Panc1 (cell line): ENCODE measurements around the gene UNC50. TPM values are rescaled to one million over a fixed set of nuclear protein-coding genes. Genes with fewer than 3 reads are reported as not detected.

Experiments used
- ATAC-seq: fragments of 200-7000 bp; cut with Tn5 transposase; 2 replicates; pipeline ENCODE4 v1.9.1; 2020; ENCODE audit warnings: mild to moderate bottlenecking, moderate library complexity
- BruUV-seq: library from RNA; stranded (reverse); fragments of 400-500 nt; replicated peaks from 2 replicates; lab custom pipeline; 2021; lab: Mats Ljungman, UMichigan
- CTCF ChIA-PET: fragments of 300-600 bp; sonication (Branson Sonifier 250); formaldehyde crosslinking; loops from one replicate; lab custom pipeline; 2022; ENCODE audit warnings: antibody characterized with exemption; lab: Charles Lee
- POLR2A ChIA-PET: fragments of 300-600 bp; sonication (Branson Sonifier 250); formaldehyde crosslinking; loops from one replicate; lab custom pipeline; 2022; ENCODE audit warnings: antibody characterized with exemption; lab: Charles Lee
- DNase-seq: peaks from one replicate; pipeline ENCODE4 v3.0.0-alpha.2; 2010; ENCODE audit warnings: low read depth, low spot score
- H3K27ac ChIP-seq: 2 replicates; pipeline ENCODE4 v1.5.1; 2011; ENCODE audit warnings: mild to moderate bottlenecking, low read length, inconsistent platforms
- H3K27me3 ChIP-seq: fragments of 200-500 bp; sonication (Bioruptor generic); 2 replicates; pipeline ENCODE4 v1.6.0; 2014; ENCODE audit warnings: low read length, inconsistent platforms; ENCODE audit not compliant: control insufficient read depth, insufficient read depth
- H3K36me3 ChIP-seq: fragments of 200-500 bp; sonication (Bioruptor generic); 2 replicates; pipeline ENCODE4 v1.5.1; 2014; ENCODE audit warnings: inconsistent platforms, mild to moderate bottlenecking, low read length, moderate library complexity; ENCODE audit not compliant: control insufficient read depth, insufficient read depth
- H3K4me1 ChIP-seq: 2 replicates; pipeline ENCODE4 v1.5.1; 2011; ENCODE audit warnings: inconsistent platforms, mild to moderate bottlenecking, low read length, moderate library complexity; ENCODE audit not compliant: control insufficient read depth, insufficient read depth
- H3K4me3 ChIP-seq, 2 experiments: 2 replicates each; pipeline ENCODE4 v1.5.1; 2011 to 2012; ENCODE audit warnings: low read depth in 2 of 2, low read length in 2 of 2, mild to moderate bottlenecking in 2 of 2, inconsistent platforms in 1 of 2, moderate library complexity in 1 of 2
- H3K9me3 ChIP-seq: fragments of 200-500 bp; sonication (Bioruptor generic); 2 replicates; pipeline ENCODE4 v1.5.1; 2014; ENCODE audit warnings: low read depth, mild to moderate bottlenecking, inconsistent platforms, low read length, moderate library complexity; ENCODE audit not compliant: control insufficient read depth, insufficient read depth
- POLR2AphosphoS5 ChIP-seq: IDR thresholded peaks from 2 replicates; pipeline ENCODE4 v1.6.1; 2012; ENCODE audit warnings: mild to moderate bottlenecking, low read depth, low read length, moderate library complexity
- SIN3A ChIP-seq: IDR thresholded peaks from 2 replicates; pipeline ENCODE4 v1.6.1; 2012; ENCODE audit warnings: low read depth, mild to moderate bottlenecking, low read length, moderate library complexity, borderline replicate concordance; ENCODE audit not compliant: insufficient read depth
- TCF7L2 ChIP-seq: IDR thresholded peaks from 2 replicates; pipeline ENCODE4 v1.6.1; 2011; ENCODE audit warnings: mild to moderate bottlenecking, low read depth, low read length, inconsistent platforms
- in situ Hi-C: cut with HindIII; loops from 2 replicates; pipeline ENCODE4 v1.10.0; 2016; ENCODE audit warnings: low sequenced_read_pairs, low pct_unique_long_range_greater_than_20kb
- intact Hi-C: fragments of 100-400 bp; cut with micrococcal nuclease; formaldehyde crosslinking; loops from one replicate; pipeline ENCODE4 v1.10.0; 2022; ENCODE audit not compliant: unreplicated experiment
- total RNA-seq: library from RNA; stranded (reverse); gene quantifications from one replicate; pipeline ENCODE4 v1.2.1, GENCODE V29; 2021; ENCODE audit not compliant: unreplicated experiment
- TF ChIP-seq, protein P1 (sequence below), 2 experiments: IDR thresholded peaks; 2 replicates each; pipeline ENCODE4 v1.6.1; 2011 to 2012; ENCODE audit warnings: low read depth in 2 of 2, control low read depth in 1 of 2, low read length in 1 of 2, mild to moderate bottlenecking in 1 of 2, moderate library complexity in 1 of 2; ENCODE audit not compliant: insufficient read depth in 1 of 2
- TF ChIP-seq, protein P2 (sequence below): fragments of 450-650 bp; IDR thresholded peaks from 2 replicates; pipeline ENCODE4 v1.5.1; 2017; ENCODE audit warnings: mild to moderate bottlenecking

Gene UNC50
- total RNA-seq, 1 experiment from 2014 or later, result 43.6 TPM

DNA sequence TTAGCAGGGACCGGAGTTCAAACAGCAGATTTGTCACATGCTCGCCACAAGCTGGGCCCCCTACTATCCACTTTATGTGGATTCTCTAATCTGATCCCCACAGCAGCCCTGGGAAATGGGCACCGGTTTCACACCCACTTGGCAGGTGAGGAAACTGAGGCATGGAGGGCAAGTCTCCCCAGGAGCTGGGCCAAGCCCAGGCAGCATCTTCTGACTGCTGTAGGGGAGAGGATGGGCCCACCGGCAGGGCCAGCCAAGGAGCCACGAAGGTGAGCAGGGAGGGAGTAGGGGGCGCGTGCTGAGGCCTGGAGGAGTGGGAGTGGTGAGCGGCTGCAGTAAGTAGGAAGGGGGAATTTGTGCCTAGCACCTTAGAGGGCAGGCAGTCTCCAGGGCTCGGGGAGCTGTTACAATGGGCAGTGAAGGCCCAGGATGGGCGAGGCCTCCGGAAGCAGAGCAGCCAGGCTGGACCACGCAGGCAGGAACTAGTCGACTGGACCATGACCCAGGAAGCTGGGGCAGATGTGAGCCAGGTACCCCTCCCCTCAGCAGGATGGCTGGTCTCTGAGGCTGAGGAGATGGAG lies 37.2 kb upstream of the UNC50 start:
- CTCF ChIA-PET, result no interaction called here
- in situ Hi-C loops (no loop called here), intact Hi-C loops (no loop called here)

DNA sequence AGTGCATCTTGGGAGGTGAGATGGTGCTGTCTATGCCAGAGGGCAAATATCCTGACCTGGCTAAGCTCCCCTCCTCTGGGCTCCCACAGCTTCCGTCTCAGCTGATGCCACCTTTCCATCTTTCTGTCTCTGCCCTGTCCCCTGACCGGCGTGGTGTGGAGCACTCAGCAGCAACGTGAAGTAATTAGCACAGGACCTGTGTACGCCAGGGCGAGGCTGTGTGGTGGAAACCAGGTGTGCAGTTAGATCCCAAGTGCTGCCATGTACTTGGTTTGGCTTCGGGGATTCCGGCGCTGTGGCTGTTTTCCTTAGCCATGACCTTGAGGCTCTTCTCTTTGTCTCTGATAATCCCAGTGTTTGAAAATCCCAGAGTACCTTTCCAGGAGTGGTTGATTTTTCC lies 36.6 kb upstream of the UNC50 start:
- TF ChIP-seq, protein P1, sequence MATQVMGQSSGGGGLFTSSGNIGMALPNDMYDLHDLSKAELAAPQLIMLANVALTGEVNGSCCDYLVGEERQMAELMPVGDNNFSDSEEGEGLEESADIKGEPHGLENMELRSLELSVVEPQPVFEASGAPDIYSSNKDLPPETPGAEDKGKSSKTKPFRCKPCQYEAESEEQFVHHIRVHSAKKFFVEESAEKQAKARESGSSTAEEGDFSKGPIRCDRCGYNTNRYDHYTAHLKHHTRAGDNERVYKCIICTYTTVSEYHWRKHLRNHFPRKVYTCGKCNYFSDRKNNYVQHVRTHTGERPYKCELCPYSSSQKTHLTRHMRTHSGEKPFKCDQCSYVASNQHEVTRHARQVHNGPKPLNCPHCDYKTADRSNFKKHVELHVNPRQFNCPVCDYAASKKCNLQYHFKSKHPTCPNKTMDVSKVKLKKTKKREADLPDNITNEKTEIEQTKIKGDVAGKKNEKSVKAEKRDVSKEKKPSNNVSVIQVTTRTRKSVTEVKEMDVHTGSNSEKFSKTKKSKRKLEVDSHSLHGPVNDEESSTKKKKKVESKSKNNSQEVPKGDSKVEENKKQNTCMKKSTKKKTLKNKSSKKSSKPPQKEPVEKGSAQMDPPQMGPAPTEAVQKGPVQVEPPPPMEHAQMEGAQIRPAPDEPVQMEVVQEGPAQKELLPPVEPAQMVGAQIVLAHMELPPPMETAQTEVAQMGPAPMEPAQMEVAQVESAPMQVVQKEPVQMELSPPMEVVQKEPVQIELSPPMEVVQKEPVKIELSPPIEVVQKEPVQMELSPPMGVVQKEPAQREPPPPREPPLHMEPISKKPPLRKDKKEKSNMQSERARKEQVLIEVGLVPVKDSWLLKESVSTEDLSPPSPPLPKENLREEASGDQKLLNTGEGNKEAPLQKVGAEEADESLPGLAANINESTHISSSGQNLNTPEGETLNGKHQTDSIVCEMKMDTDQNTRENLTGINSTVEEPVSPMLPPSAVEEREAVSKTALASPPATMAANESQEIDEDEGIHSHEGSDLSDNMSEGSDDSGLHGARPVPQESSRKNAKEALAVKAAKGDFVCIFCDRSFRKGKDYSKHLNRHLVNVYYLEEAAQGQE (IDR thresholded peaks at IDR 0.05; ENCODE audit: insufficient read depth in 1 of 2, low read depth in 2 of 2, low read length in 1 of 2), result no peak
- TF ChIP-seq SIN3A, result no peak
- no peak for TF ChIP-seq TCF7L2
- TF ChIP-seq POLR2AphosphoS5, result no peak
- TF ChIP-seq, protein P2, sequence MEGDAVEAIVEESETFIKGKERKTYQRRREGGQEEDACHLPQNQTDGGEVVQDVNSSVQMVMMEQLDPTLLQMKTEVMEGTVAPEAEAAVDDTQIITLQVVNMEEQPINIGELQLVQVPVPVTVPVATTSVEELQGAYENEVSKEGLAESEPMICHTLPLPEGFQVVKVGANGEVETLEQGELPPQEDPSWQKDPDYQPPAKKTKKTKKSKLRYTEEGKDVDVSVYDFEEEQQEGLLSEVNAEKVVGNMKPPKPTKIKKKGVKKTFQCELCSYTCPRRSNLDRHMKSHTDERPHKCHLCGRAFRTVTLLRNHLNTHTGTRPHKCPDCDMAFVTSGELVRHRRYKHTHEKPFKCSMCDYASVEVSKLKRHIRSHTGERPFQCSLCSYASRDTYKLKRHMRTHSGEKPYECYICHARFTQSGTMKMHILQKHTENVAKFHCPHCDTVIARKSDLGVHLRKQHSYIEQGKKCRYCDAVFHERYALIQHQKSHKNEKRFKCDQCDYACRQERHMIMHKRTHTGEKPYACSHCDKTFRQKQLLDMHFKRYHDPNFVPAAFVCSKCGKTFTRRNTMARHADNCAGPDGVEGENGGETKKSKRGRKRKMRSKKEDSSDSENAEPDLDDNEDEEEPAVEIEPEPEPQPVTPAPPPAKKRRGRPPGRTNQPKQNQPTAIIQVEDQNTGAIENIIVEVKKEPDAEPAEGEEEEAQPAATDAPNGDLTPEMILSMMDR, result no peak
- BruUV-seq, result no TSS peak
- in situ Hi-C loops (no loop called here), intact Hi-C loops (no loop called here)
- DNase-seq, result no peak
- POLR2A ChIA-PET, result no interaction called here
- Histone ChIP-seq H3K4me1 (no peaks in the 10 kb centered on the region), H3K4me3 (no peak overlapping the region), H3K27me3 (no peaks in the 10 kb centered on the region), H3K36me3 (no peaks in the 10 kb centered on the region), H3K27ac (no peak overlapping the region), H3K9me3 (no peaks in the 10 kb centered on the region)
- CTCF ChIA-PET, result no interaction called here
- ATAC-seq, result no peak

More for the DNA sequence above, 37.2 kb upstream of the UNC50 start:
- ATAC-seq, result no peak
- Histone ChIP-seq H3K9me3 (no peaks in the 10 kb centered on the region), H3K27ac (no peak overlapping the region), H3K4me1 (no peaks in the 10 kb centered on the region), H3K36me3 (no peaks in the 10 kb centered on the region), H3K4me3 (no peak overlapping the region), H3K27me3 (no peaks in the 10 kb centered on the region)
- TF ChIP-seq, protein P2, result no peak
- TF ChIP-seq SIN3A (no peak), POLR2AphosphoS5 (no peak)
- no TSS peak for BruUV-seq
- DNase-seq, result no peak
- POLR2A ChIA-PET, result no interaction called here
